ENCODE results near the gene FBXL4. TPM values are rescaled to one million over a fixed set of nuclear protein-coding genes. Genes with fewer than 3 reads are reported as not detected.

Gene FBXL4
- total RNA-seq, 4 donors from 2014 or later, result 14.5 to 26.7 (median 18.3) TPM

DNA sequence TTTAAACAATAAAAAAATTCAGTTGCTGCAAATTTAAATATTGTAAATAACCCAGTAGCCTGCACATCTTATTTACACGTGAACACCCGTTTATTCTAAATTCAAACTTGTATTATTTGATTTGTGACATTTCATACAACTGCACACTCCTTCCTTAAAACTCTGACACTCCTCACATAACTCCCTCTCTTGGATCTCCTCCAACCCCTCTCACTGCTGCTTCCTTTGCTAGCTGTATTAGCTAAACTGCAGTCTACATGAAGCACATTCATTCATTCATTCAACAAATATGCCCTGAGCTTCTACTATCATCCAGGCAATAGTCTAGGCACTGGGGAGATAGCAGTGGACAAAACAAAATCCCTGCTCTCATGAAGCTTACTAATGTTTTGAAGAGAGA lies 47.0 kb downstream of the FBXL4 start:
- no peak overlapping the region for H3K27ac ChIP-seq
- WGBS, result 93% methylated on average over 2 of the region's 2 CpGs
- no peak for DNase-seq (ENCODE audit: low spot score in 2 of 2)
- H3K4me3 ChIP-seq, result no peak overlapping the region
- no peak for TF ChIP-seq EP300 (IDR thresholded peaks at IDR 0.05)
- no peaks in the 10 kb centered on the region for H3K27me3 ChIP-seq
- H3K36me3 ChIP-seq, result peaks cover 65% of the 10 kb centered on the region
- no peaks in the 10 kb centered on the region for H3K4me1 ChIP-seq
- no peaks in the 10 kb centered on the region for H3K9me3 ChIP-seq

DNA sequence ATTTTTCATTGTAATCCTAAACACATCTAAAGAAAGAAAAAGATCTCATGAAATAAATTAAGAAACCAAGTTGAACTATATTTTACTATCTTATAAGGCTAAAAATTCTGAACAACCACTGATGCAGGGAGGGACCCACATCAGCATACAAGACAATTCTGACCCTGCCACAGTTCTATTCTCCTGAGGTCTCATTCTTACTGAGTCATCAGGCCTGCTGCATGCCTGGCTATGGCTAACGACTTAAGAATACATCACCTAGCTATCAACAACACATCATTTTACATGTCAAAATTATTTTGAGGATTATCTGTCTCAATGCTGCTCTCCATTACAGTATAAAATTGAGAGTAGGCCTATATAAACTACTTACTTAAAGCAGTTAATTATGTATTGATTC lies 52.9 kb downstream of the FBXL4 start:
- TF ChIP-seq, protein P1, sequence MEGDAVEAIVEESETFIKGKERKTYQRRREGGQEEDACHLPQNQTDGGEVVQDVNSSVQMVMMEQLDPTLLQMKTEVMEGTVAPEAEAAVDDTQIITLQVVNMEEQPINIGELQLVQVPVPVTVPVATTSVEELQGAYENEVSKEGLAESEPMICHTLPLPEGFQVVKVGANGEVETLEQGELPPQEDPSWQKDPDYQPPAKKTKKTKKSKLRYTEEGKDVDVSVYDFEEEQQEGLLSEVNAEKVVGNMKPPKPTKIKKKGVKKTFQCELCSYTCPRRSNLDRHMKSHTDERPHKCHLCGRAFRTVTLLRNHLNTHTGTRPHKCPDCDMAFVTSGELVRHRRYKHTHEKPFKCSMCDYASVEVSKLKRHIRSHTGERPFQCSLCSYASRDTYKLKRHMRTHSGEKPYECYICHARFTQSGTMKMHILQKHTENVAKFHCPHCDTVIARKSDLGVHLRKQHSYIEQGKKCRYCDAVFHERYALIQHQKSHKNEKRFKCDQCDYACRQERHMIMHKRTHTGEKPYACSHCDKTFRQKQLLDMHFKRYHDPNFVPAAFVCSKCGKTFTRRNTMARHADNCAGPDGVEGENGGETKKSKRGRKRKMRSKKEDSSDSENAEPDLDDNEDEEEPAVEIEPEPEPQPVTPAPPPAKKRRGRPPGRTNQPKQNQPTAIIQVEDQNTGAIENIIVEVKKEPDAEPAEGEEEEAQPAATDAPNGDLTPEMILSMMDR (IDR thresholded peaks at IDR 0.05), result no peak
- TF ChIP-seq POLR2A (IDR thresholded peaks at IDR 0.05), result no peak
- no peaks in the 10 kb centered on the region for H3K4me1 ChIP-seq
- DNase-seq (ENCODE audit: low spot score in 2 of 2), result no peak
- H3K9me3 ChIP-seq, result no peaks in the 10 kb centered on the region
- H3K4me3 ChIP-seq, result no peak overlapping the region
- H3K36me3 ChIP-seq, result peaks cover 27% of the 10 kb centered on the region
- no peak overlapping the region for H3K27ac ChIP-seq
- no peaks in the 10 kb centered on the region for H3K27me3 ChIP-seq
- 73% methylated on average over 1 of the region's 1 CpG for WGBS

DNA sequence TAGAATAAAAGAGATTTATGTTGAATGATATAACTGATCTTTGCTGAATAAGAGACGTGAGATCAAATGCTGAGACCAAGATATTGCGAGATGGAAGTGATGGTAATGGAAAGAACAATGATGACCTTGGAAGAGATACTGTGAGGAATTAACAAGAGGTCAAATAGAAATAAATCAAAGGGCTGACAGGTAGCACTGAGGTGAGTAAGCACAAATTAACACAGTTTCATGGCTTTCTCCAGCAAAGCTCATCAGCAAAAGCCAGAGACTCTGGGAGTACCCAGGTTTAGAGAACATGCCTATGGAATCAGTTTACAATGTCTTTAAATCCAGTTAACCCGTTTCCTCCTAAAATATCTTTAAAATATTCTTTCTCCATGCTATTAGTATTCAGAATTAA lies 60.1 kb downstream of the FBXL4 start:
- no peak for DNase-seq (ENCODE audit: low spot score in 2 of 2)
- H3K36me3 ChIP-seq, result peaks cover 21% of the 10 kb centered on the region
- TF ChIP-seq, protein P1 (IDR thresholded peaks at IDR 0.05), result no peak
- TF ChIP-seq POLR2AphosphoS5 (IDR thresholded peaks at IDR 0.05), result no peak
- TF ChIP-seq EP300 (IDR thresholded peaks at IDR 0.05), result no peak
- no peak for TF ChIP-seq POLR2A (IDR thresholded peaks at IDR 0.05)
- H3K27me3 ChIP-seq, result no peaks in the 10 kb centered on the region
- no peaks in the 10 kb centered on the region for H3K9me3 ChIP-seq
- WGBS, result 90% methylated on average over 3 of the region's 3 CpGs
- no peaks in the 10 kb centered on the region for H3K4me1 ChIP-seq
- no peak overlapping the region for H3K4me3 ChIP-seq
- no peak overlapping the region for H3K27ac ChIP-seq

DNA sequence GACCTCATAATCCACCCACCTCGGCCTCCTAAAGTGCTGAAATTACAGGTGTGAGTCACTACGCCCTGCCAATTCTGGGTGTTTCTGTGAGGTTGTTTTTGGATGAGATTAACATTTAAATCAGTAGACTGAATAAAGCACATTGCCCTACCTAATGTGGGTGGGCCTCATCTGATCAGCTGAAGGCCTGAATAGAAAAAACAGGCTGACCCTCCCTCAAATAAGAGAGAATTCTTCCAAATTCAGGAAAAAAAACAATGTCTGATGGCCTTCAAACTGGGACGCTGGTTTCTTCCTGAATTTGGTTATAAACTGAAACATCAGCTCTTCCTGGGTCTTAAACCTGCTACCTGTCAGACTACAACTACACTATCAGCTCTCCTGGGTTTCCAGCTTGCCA lies 62.4 kb downstream of the FBXL4 start:
- DNase-seq (ENCODE audit: low spot score in 2 of 2), result no peak
- 95% methylated on average over 3 of the region's 3 CpGs for WGBS
- peaks cover 27% of the 10 kb centered on the region for H3K36me3 ChIP-seq
- no peak overlapping the region for H3K27ac ChIP-seq
- H3K27me3 ChIP-seq, result no peaks in the 10 kb centered on the region
- H3K4me3 ChIP-seq, result no peak overlapping the region
- H3K4me1 ChIP-seq, result no peaks in the 10 kb centered on the region
- TF ChIP-seq EP300 (IDR thresholded peaks at IDR 0.05), result no peak
- TF ChIP-seq POLR2AphosphoS5 (IDR thresholded peaks at IDR 0.05), result no peak
- no peak for TF ChIP-seq POLR2A (IDR thresholded peaks at IDR 0.05)
- TF ChIP-seq, protein P1 (IDR thresholded peaks at IDR 0.05), result no peak
- no peaks in the 10 kb centered on the region for H3K9me3 ChIP-seq

DNA sequence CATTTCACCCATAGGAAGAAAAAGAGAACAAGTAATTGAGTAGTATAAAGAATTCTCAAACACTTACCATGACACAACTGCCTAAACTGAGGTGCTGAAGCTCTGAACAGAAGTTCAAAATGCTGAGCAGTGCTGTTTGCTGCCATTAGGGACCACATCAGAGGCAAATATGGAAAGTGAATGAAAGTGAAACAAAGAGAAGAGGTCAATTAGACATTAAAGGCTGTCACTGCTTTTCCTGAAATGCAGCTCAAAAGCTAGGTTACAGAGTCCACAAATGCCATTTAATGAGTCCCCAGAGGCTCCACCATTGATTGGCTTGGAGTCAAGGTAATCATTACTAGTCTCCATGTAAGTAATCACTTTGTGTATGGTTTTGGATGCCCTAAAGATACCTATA lies 67.3 kb downstream of the FBXL4 start:
- no peak overlapping the region for H3K4me3 ChIP-seq
- no peaks in the 10 kb centered on the region for H3K4me1 ChIP-seq
- no peaks in the 10 kb centered on the region for H3K9me3 ChIP-seq
- no peaks in the 10 kb centered on the region for H3K27me3 ChIP-seq
- TF ChIP-seq EP300 (IDR thresholded peaks at IDR 0.05) (no peak), POLR2AphosphoS5 (IDR thresholded peaks at IDR 0.05) (no peak), POLR2A (IDR thresholded peaks at IDR 0.05) (no peak)
- TF ChIP-seq, protein P1 (IDR thresholded peaks at IDR 0.05), result no peak
- no peak overlapping the region for H3K27ac ChIP-seq
- no peak for DNase-seq (ENCODE audit: low spot score in 2 of 2)
- H3K36me3 ChIP-seq, result peaks cover 18% of the 10 kb centered on the region

DNA sequence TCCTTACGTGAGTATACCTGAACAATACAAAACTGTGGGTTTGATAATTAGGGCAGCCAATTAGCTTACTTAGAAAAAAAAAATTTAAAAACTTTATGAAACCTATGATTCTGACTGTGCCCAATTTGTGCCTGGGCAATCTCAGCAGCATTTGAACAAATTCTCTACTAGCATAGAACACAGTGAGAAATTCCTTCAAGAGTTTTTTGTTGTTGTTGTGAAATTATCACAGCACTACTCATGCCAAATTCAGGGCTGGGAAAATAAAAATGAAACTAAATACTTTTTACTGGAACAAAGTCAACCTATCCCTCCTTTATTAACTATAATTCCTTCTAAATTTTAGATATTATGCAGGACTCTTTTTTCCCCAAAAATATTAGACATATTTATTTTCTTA lies 70.5 kb downstream of the FBXL4 start:
- Histone ChIP-seq H3K4me1 (no peaks in the 10 kb centered on the region), H3K27me3 (no peaks in the 10 kb centered on the region), H3K4me3 (no peak overlapping the region), H3K27ac (no peak overlapping the region), H3K9me3 (no peaks in the 10 kb centered on the region), H3K36me3 (peaks cover 20% of the 10 kb centered on the region)
- DNase-seq (ENCODE audit: low spot score in 2 of 2), result no peak
- 85% methylated on average over 1 of the region's 1 CpG for WGBS
- TF ChIP-seq POLR2AphosphoS5 (IDR thresholded peaks at IDR 0.05) (no peak), POLR2A (IDR thresholded peaks at IDR 0.05) (no peak)
